Omental fat pad (tissue), 4 donors: Measurements from ENCODE around the gene ZNF467. TPM values are rescaled to one million over a fixed set of nuclear protein-coding genes. Genes with fewer than 3 reads are reported as not detected.

ENCODE experiments used
- ATAC-seq: fragments of 150-250 bp; one replicate; pipeline ENCODE4 v1.9.1; 2016; ENCODE audit warnings: mild to moderate bottlenecking, moderate library complexity; ENCODE audit not compliant: low FRiP score
- DNase-seq: peaks from one replicate; pipeline ENCODE4 v3.0.0-alpha.2; 2019; ENCODE audit warnings: low spot score
- CTCF ChIP-seq, 3 donors: fragments of 450-650 bp; IDR thresholded peaks; one replicate each; pipeline ENCODE4 v1.5.1; 2016 to 2017; ENCODE audit warnings: antibody characterized with exemption in 3 of 3, mild to moderate bottlenecking in 3 of 3, moderate library complexity in 2 of 3
- total RNA-seq, 4 donors: library from RNA; depleted of rRNA; stranded (reverse); fragments of >200 nt; gene quantifications; one replicate each; pipeline ENCODE4 v1.1.0, GENCODE V29; 2016

The ZNF467 gene
- total RNA-seq, 4 donors from 2014 or later = 4.2 to 15.8 (median 7.0) TPM

- DNase-seq = no peak
- no peak for ATAC-seq
- no peak for TF ChIP-seq CTCF (IDR thresholded peaks at IDR 0.05)
Measured at GRCh38 chr7:149723082-149723767, 50.2 kb downstream of the ZNF467 start.

GRCh38 chr7:149722356-149722957 is 50.9 kb downstream of the ZNF467 start:
- DNase-seq = peak; percentile 6
- ATAC-seq = no peak
- TF ChIP-seq CTCF (IDR thresholded peaks at IDR 0.05) = no peak

- ATAC-seq (no peak), DNase-seq (peak; percentile 5)
- TF ChIP-seq CTCF (IDR thresholded peaks at IDR 0.05) = no peak
Measured at GRCh38 chr7:149721084-149721601, 52.2 kb downstream of the ZNF467 start.

GRCh38 chr7:149720372-149721083 is 52.9 kb downstream of the ZNF467 start:
- no peak for ATAC-seq
- TF ChIP-seq CTCF (IDR thresholded peaks at IDR 0.05) = no peak
- peak; percentile 21 for DNase-seq

- TF ChIP-seq CTCF (IDR thresholded peaks at IDR 0.05) = no peak
- no peak for ATAC-seq
- peak; percentile 4 for DNase-seq
Measured at GRCh38 chr7:149719912-149720335, 53.5 kb downstream of the ZNF467 start.

- ATAC-seq = no peak
- no peak for TF ChIP-seq CTCF (IDR thresholded peaks at IDR 0.05)
- DNase-seq = peak; percentile 15
Measured at GRCh38 chr7:149719050-149719899, 54.1 kb downstream of the ZNF467 start.
